GM20431 (cell line): Measurements from ENCODE around the gene PRKACA.

ENCODE experiments used
- in situ Hi-C: fragments of 300-500 bp; cut with MseI, MboI; formaldehyde crosslinking; loops from one replicate; pipeline ENCODE4 v1.15.0; 2020; ENCODE audit warnings: low sequenced_read_pairs; ENCODE audit not compliant: unreplicated experiment

Gene PRKACA

GRCh38 chr19:14117668-14118164, at the start of gene PRKACA:
TSS of gene PRKACA (minus strand) at chr19:14117762. CDS start at chr19:14117547, 215 bp downstream.
- in situ Hi-C loops = no loop called here

GRCh38 chr19:14166999-14167575, 49.5 kb upstream of the PRKACA start:
- in situ Hi-C loops = no loop called here

DNA sequence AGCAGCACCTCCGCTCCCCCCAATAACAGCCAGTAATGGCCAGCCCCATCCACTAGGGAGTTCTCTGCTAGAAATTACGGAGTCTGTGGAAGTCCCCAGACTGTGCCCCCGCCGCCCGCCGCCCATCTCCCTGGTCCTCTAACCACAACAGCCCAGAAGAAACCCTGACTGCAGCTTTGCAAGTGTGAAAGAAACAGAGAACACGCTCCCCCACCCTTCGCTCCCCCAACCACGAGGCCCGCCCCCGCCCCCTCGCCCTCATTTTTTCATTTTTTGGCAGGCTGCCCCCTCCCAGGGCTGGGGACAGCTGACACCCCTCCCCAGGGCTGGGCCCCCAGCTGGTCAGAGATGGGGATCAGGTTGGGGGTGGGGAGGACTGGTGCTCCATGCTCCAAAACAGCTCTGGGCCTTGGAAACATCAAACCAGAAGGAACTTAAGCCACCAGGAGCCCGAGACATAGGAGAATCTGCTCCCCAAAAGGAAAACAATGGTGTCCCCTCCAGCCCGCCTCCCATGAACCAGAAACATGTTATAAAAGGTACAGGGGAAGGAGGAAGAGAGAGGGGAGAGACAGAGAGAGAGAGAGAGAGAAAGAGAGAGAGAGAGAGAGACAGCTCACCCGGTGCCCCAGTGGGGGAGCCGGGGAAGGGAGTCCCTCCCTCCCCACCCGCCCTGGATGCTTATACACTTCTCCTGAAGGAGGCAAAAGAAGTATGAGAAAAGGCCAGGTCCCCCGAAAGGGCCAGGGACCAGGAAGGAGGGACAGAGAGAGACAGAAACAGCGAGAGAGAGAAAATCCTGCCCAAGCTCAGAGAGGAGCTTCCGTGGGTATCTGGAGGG, 48.6 kb upstream of the PRKACA start:
- in situ Hi-C loops = no loop called here

- in situ Hi-C loops = no loop called here
These were observed 47.3 kb upstream of the PRKACA start for GRCh38 chr19:14164724-14165493.

DNA sequence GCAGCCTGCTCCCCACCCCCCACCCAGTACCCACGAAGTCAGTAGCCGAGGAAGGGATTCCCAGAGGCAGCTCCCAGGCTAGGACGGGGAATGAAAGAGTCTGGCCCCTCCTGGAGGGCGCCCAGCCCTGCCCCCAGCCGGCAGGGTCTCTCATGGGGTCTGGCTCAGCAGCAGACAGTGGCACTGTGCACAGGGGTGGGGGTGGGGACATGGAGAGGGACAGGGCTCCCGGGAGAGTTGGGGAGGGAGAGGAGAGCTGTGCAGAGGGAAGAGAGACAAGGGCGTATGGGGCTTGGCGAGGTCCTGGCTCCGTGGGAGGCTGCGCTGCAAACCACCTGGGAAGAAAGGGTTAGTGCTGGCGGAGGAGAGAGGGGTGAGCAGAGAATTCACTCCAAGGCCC, 46.5 kb upstream of the PRKACA start:
- in situ Hi-C loops = no loop called here

- in situ Hi-C loops = no loop called here
These were observed 45.3 kb upstream of the PRKACA start for GRCh38 chr19:14162871-14163297.

DNA sequence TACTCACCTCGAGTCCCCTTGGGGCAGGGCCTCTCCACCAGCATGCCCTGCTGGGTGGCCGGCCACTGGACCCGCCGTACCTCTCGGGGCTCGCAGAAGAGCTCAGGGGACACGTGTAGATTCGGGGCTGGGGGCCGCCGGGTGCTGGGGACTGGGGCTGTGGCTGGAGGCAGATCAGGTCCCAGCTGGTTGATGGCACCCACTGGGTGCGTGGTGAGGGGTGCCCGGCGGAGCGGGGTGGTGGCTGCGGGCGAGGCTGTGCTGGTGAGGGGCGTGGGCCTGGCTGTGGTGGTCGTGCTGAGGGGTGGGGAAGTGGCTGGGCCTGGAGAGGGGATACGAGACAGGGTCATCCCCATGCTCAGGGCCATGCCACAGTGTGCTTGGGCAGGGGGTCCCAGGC, 43.7 kb upstream of the PRKACA start:
- in situ Hi-C loops = no loop called here

- in situ Hi-C loops = no loop called here
These were observed 42.6 kb upstream of the PRKACA start for GRCh38 chr19:14160017-14160703.

DNA sequence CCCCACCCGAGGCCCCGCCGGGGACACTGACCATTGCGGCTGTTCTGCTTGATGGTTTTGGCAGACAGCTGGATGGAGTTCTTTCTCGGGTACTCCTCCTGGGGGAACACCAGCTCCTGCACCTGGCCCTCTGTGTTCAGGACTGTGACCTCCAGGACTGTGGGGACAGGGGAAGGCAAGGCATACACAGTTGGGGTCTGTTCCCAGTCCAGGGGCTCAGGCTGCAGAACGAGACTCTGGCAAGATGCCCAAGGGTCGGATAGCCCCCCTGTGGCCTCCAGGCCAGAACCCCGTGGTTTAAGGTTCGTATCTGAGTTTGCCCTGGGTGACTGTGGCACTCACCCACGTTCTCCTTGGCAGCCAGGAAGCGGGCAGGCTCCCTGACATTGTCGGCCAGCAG, 41.5 kb upstream of the PRKACA start:
- in situ Hi-C loops = no loop called here

GRCh38 chr19:14158276-14159023, 40.9 kb upstream of the PRKACA start:
- in situ Hi-C loops = no loop called here

- in situ Hi-C loops = no loop called here
These were observed 39.6 kb upstream of the PRKACA start for GRCh38 chr19:14156971-14157717.

DNA sequence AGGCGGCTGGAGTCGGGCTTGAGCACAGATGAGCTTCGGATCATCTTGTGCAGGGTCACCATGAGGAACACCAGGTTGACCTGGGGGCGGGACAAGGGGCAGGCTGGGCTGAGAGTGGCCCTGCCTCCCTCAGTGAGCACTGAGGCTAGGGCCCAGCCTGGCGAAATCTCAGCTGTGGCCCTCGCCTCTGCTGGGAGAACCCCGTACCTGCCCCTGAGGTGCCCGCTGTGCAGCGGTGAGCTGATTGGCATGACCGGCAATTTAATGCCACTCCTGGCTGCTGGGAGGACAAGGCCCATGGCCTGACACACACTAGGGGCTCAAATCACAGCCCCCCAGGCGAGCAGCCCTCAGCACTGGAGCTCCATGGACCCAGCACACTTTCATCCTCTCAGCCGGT, 38.6 kb upstream of the PRKACA start:
- in situ Hi-C loops = no loop called here

GRCh38 chr19:14155371-14155770, 37.8 kb upstream of the PRKACA start:
- in situ Hi-C loops = no loop called here

GRCh38 chr19:14152713-14153112, 35.2 kb upstream of the PRKACA start:
- in situ Hi-C loops = no loop called here

GRCh38 chr19:14150770-14151661, 33.5 kb upstream of the PRKACA start:
- in situ Hi-C loops = no loop called here

GRCh38 chr19:14150041-14150769, 32.6 kb upstream of the PRKACA start:
- in situ Hi-C loops = no loop called here

GRCh38 chr19:14149509-14149994, 32.0 kb upstream of the PRKACA start:
- in situ Hi-C loops = no loop called here
